ENCODE data around the gene CCDC137.

Gene CCDC137

GRCh38 chr17:81695211-81695610 is 28.7 kb downstream of the CCDC137 start:
- no peak for DNase-seq (ENCODE audit: low read depth, low spot score)
- no peak overlapping the region for H3K4me3 ChIP-seq (ENCODE audit: low read length)

GRCh38 chr17:81695801-81696200 is 29.3 kb downstream of the CCDC137 start:
- no peak overlapping the region for H3K4me3 ChIP-seq (ENCODE audit: low read length)
- no peak for DNase-seq (ENCODE audit: low read depth, low spot score)

- DNase-seq (ENCODE audit: low read depth, low spot score) = no peak
- no peak overlapping the region for H3K4me3 ChIP-seq (ENCODE audit: low read length)
Observed at GRCh38 chr17:81696218-81696941, 29.8 kb downstream of the CCDC137 start.

- no peak overlapping the region for H3K4me3 ChIP-seq (ENCODE audit: low read length)
- no peak for DNase-seq (ENCODE audit: low read depth, low spot score)
Observed at GRCh38 chr17:81697261-81698044, 30.9 kb downstream of the CCDC137 start.

GRCh38 chr17:81700353-81701287 is 34.1 kb downstream of the CCDC137 start:
- H3K4me3 ChIP-seq (ENCODE audit: low read length) = no peak overlapping the region
- no peak for DNase-seq (ENCODE audit: low read depth, low spot score)

- H3K4me3 ChIP-seq (ENCODE audit: low read length) = peak overlapping the region; percentile 75
- no peak for DNase-seq (ENCODE audit: low read depth, low spot score)
Observed at GRCh38 chr17:81701288-81702071, 34.9 kb downstream of the CCDC137 start.

- H3K4me3 ChIP-seq (ENCODE audit: low read length) = peak within 1 kb of the TSS; percentile 75
- peak; percentile 87 for DNase-seq (ENCODE audit: low read depth, low spot score)
Observed at GRCh38 chr17:81702934-81703746, 36.6 kb downstream of the CCDC137 start, which contains the start of gene MRPL12. MRPL12 (plus strand) TSS chr17:81703367; CDS start chr17:81703502, 135 bp downstream.

GRCh38 chr17:81703747-81704654 is 37.5 kb downstream of the CCDC137 start:
- no peak for DNase-seq (ENCODE audit: low read depth, low spot score)
- peak overlapping the region; percentile 75 for H3K4me3 ChIP-seq (ENCODE audit: low read length)

- H3K4me3 ChIP-seq (ENCODE audit: low read length) = no peak overlapping the region
- no peak for DNase-seq (ENCODE audit: low read depth, low spot score)
Observed at GRCh38 chr17:81705518-81706231, 39.1 kb downstream of the CCDC137 start.

GRCh38 chr17:81706232-81706611 is 39.7 kb downstream of the CCDC137 start:
- H3K4me3 ChIP-seq (ENCODE audit: low read length) = no peak overlapping the region
- no peak for DNase-seq (ENCODE audit: low read depth, low spot score)

GRCh38 chr17:81706757-81707624 is 40.5 kb downstream of the CCDC137 start:
- H3K4me3 ChIP-seq (ENCODE audit: low read length) = no peak overlapping the region
- no peak for DNase-seq (ENCODE audit: low read depth, low spot score)

- H3K4me3 ChIP-seq (ENCODE audit: low read length) = no peak overlapping the region
- no peak for DNase-seq (ENCODE audit: low read depth, low spot score)
Observed at GRCh38 chr17:81707725-81708646, 41.4 kb downstream of the CCDC137 start.

GRCh38 chr17:81708739-81709185 is 42.2 kb downstream of the CCDC137 start:
- no peak overlapping the region for H3K4me3 ChIP-seq (ENCODE audit: low read length)
- DNase-seq (ENCODE audit: low read depth, low spot score) = no peak

- no peak overlapping the region for H3K4me3 ChIP-seq (ENCODE audit: low read length)
- no peak for DNase-seq (ENCODE audit: low read depth, low spot score)
Observed at GRCh38 chr17:81710514-81711308, 44.2 kb downstream of the CCDC137 start.
